Aorta (tissue), 5 donors: ENCODE results near the gene POU3F1. TPM values are rescaled to one million over a fixed set of nuclear protein-coding genes. Genes with fewer than 3 reads are reported as not detected.

Experiments used
- ATAC-seq: fragments of 200-7000 bp; cut with Tn5 transposase; one replicate; pipeline ENCODE4 v1.9.1; 2022; ENCODE audit warnings: moderate library complexity; ENCODE audit not compliant: low FRiP score
- DNase-seq, 2 donors: peaks; one replicate each; pipeline ENCODE4 v3.0.0-alpha.2; 2020
- H3K27ac ChIP-seq, 2 donors: one replicate each; pipeline ENCODE4 v1.5.1; 2013; ENCODE audit warnings: low read length in 2 of 2, mild to moderate bottlenecking in 2 of 2, moderate library complexity in 2 of 2, control low read depth in 1 of 2, inconsistent platforms in 1 of 2, low read depth in 1 of 2
- H3K27me3 ChIP-seq, 2 donors: one replicate each; pipeline ENCODE4 v1.6.1; 2013; ENCODE audit warnings: control low read depth in 1 of 2, low read length in 1 of 2, mild to moderate bottlenecking in 1 of 2, moderate library complexity in 1 of 2; ENCODE audit not compliant: insufficient read depth in 2 of 2, control insufficient read depth in 1 of 2
- H3K36me3 ChIP-seq, 2 donors: one replicate each; pipeline ENCODE4 v1.6.1; 2013; ENCODE audit warnings: control low read depth in 1 of 2, low read length in 1 of 2, mild to moderate bottlenecking in 1 of 2; ENCODE audit not compliant: insufficient read depth in 2 of 2, control insufficient read depth in 1 of 2
- H3K4me1 ChIP-seq, 2 donors: one replicate each; pipeline ENCODE4 v1.6.1; 2013; ENCODE audit warnings: low read length in 2 of 2, control low read depth in 1 of 2, mild to moderate bottlenecking in 1 of 2, moderate library complexity in 1 of 2; ENCODE audit not compliant: insufficient read depth in 2 of 2, control insufficient read depth in 1 of 2
- H3K4me3 ChIP-seq, 2 donors: one replicate each; pipeline ENCODE4 v1.5.1; 2013; ENCODE audit warnings: low read length in 2 of 2, control low read depth in 1 of 2, mild to moderate bottlenecking in 1 of 2
- H3K9me3 ChIP-seq: one replicate; pipeline ENCODE4 v1.6.1; 2013; ENCODE audit warnings: mild to moderate bottlenecking, low read length; ENCODE audit not compliant: control insufficient read depth
- WGBS, 2 donors: extraction: QIAGEN DNeasy Blood & Tissue Kit; methylation state at CpG; one replicate each; pipeline ENCODE4 v1.1.7; 2013; 5-methylcytosine and 5-hydroxymethylcytosine counted together
- intact Hi-C, 2 donors: fragments of 100-400 bp; cut with DNase I; formaldehyde crosslinking; loops; one replicate each; pipeline versions ENCODE4 v1.14.2 to v1.15.0; 2022
- polyA plus RNA-seq, 2 donors: library from polyadenylated mRNA; stranded (reverse); fragments of 200-250 nt; gene quantifications; one replicate each; pipeline ENCODE4 v1.2.3, GENCODE V29; 2013
- total RNA-seq, 2 donors: library from RNA; stranded (reverse); fragmentation: NEBNext Ultra II Directional; extraction: Animal tissue kit (Norgen Biotek cat#: 25700); gene quantifications; one replicate each; pipeline ENCODE4 v1.2.1, GENCODE V29; 2021
- donor health status: healthy with polysubstance abuse.
- donor health status: Bipolar disorder and iron deficiency.
- donor health status: DM: no; HTN: no; CAD: no.
- donor health status: DM: no; HTN: no; CAD: no.
- donor health status: DM: yes; HTN: yes; CAD: no.

POU3F1 gene
- total and polyA plus RNA-seq, 4 donors = 0.21 to 0.55 TPM; not detected in 2

DNA sequence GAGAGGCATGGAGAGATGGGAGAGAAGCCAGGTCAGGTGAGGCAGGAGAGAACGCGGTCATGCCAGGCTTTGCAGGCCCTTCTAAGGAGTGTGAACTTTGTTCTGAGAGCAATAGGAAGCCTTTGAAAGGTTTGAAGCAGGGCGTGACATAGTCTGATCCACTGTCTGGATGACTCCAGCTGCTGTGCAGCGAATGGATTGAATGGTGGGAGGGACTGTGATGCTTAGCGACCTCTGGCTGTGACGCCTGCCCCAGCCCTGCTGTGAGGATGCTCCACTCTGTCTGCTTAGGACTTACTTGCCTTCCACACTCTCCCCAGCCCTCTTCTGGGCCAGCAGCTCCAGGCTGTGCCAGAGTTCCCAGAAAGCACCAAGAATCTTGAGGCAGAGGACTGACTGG lies 41.8 kb upstream of the POU3F1 start:
- ATAC-seq = no peak
- Histone ChIP-seq H3K4me1 (no peaks in the 10 kb centered on the region), H3K27ac (no peak overlapping the region), H3K9me3 (no peaks in the 10 kb centered on the region), H3K4me3 (no peak overlapping the region), H3K27me3 (no peaks in the 10 kb centered on the region), H3K36me3 (no peaks in the 10 kb centered on the region)
- 33 to 42% methylated on average over 6 of the region's 6 CpGs for WGBS, 2 donors
- DNase-seq = no peak
- intact Hi-C loops = no loop called here

DNA sequence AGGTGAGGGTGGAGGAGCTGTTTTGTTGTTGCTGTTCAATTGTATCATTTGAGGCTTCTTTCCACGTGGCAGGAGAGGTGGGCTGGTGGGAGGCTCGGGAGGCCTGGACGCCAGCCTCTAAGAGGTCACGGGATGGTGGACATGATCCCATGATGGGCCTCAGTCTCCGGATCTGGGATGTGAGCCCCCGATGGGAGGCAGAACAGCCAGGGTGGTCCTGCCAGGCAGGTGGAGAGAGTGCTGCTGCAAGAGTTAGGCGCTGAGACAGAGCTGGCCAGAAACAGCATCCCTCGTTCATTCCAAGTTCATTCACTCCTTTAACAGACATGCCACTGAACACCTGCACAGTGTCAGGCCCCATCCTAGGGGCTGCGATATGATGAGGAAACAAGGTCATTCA lies 41.1 kb upstream of the POU3F1 start:
- Histone ChIP-seq H3K27me3 (no peaks in the 10 kb centered on the region), H3K27ac (no peak overlapping the region), H3K4me1 (no peaks in the 10 kb centered on the region), H3K36me3 (no peaks in the 10 kb centered on the region), H3K9me3 (no peaks in the 10 kb centered on the region), H3K4me3 (no peak overlapping the region)
- intact Hi-C loops = no loop called here
- WGBS, 2 donors = 80 to 84% methylated on average over 9 of the region's 9 CpGs
- ATAC-seq (no peak), DNase-seq (no peak)

DNA sequence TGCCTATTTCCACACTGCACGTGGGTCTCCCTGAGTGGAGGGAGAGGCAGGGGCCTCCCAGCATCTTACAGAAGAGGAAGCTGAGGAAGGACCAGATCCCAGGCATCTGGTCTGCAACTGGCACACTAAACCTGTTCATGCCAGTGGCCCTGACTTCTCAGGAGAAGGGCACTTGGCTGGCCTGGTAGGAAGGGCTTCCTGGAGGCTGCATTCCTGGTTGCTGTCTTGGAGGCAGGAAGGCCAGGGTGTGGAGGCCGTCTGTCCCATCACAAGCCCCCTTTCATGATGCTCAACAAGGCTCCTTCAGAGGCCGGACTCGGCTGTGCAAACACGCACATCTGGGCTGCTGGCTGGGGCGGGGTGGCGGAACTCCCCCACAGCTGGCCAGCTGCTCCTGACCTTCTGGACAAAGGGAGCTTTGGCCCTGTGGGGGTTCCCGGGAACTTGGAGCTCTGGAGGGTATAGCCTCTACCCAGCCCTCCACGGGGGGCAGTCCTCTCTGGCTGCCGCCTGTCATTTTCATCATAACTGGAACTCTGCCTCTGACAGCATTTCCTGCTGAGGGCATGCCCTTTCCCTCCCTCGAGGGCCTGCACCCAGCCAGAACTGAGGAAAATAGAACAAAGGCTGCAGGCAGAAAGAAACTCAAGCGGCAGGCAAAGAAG lies 39.2 kb upstream of the POU3F1 start:
- Histone ChIP-seq H3K27ac (no peak overlapping the region), H3K36me3 (no peaks in the 10 kb centered on the region), H3K4me1 (no peaks in the 10 kb centered on the region), H3K27me3 (no peaks in the 10 kb centered on the region), H3K9me3 (no peaks in the 10 kb centered on the region), H3K4me3 (no peak overlapping the region)
- intact Hi-C loops = no loop called here
- DNase-seq = no peak
- ATAC-seq = no peak
- WGBS, 2 donors = 62 to 63% methylated on average over 12 of the region's 12 CpGs

DNA sequence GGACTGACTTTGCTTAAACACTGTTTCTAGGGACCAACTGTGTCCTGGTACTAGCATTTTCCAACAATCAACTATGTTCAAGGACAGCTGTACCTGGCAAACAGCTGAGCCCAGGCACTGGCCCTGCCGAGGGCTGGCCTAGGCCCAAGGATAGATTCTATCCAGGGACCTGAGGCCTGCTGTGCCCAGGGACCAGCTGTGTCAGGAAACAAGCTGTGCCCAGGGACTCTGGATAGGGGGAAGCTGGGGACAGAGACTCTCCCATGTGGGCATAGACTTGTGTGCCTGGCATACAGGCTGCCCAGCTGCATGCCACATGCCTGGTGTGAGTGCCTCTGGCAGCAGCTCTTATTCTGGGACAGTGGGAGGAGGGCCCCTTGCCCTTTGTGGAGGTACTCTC lies 38.1 kb upstream of the POU3F1 start:
- WGBS, 2 donors = 27 to 40% methylated on average over 1 of the region's 1 CpG
- H3K4me1 ChIP-seq = no peaks in the 10 kb centered on the region
- no peaks in the 10 kb centered on the region for H3K27me3 ChIP-seq
- intact Hi-C loops = no loop called here
- no peak overlapping the region for H3K27ac ChIP-seq
- no peak overlapping the region for H3K4me3 ChIP-seq
- no peak for DNase-seq
- no peak for ATAC-seq
- H3K9me3 ChIP-seq = no peaks in the 10 kb centered on the region
- H3K36me3 ChIP-seq = no peaks in the 10 kb centered on the region

DNA sequence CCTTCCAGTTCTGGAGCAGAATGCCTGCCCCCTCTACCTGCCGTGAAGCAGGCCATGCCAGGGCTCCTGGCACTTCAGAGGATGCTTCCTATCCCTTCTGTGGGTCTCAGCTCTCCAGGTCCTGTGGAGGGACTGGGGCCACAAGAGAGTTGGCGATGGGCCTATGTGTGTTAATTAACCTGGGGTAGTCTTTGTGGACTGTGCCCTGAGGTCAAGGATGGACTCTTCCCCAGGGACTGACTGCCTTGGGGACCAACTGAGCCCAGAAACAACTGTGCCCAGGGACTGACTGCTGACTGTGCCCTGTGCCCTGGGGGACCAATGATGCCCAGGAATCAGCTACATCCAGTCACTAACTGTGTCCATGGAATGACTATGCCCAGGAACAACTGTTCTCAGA lies 37.5 kb upstream of the POU3F1 start:
- no peak for DNase-seq

DNA sequence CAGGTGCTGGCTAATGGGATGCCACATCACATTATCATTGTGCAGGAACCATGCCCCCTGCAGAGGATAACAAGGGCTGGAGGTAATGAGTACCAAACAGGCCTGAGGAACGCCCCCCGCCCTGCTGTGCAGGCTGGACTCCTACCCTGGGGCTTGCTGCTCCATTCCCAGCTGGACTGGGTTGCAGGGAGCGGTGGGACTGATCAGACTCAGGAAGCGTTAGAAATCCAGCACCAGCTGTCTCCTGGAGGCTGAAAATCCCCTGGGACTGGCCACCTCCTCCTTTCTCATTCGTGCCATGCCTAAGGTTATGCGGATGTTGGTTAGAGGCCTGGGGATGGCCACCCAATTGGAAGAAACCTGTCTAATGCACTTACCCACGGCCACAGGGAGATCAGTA lies 36.9 kb upstream of the POU3F1 start:
- DNase-seq = no peak
- Histone ChIP-seq H3K9me3 (no peaks in the 10 kb centered on the region), H3K4me3 (no peak overlapping the region), H3K4me1 (no peaks in the 10 kb centered on the region), H3K36me3 (no peaks in the 10 kb centered on the region), H3K27ac (no peak overlapping the region), H3K27me3 (no peaks in the 10 kb centered on the region)
- 76 to 81% methylated on average over 7 of the region's 7 CpGs for WGBS, 2 donors
- intact Hi-C loops = no loop called here
- no peak for ATAC-seq

More for the DNA sequence above, 37.5 kb upstream of the POU3F1 start:
- Histone ChIP-seq H3K27me3 (no peaks in the 10 kb centered on the region), H3K4me1 (no peaks in the 10 kb centered on the region), H3K36me3 (no peaks in the 10 kb centered on the region), H3K4me3 (no peak overlapping the region), H3K27ac (no peak overlapping the region), H3K9me3 (no peaks in the 10 kb centered on the region)
- WGBS, 2 donors = 79 to 91% methylated on average over 2 of the region's 2 CpGs
- intact Hi-C loops = no loop called here
- no peak for ATAC-seq

DNA sequence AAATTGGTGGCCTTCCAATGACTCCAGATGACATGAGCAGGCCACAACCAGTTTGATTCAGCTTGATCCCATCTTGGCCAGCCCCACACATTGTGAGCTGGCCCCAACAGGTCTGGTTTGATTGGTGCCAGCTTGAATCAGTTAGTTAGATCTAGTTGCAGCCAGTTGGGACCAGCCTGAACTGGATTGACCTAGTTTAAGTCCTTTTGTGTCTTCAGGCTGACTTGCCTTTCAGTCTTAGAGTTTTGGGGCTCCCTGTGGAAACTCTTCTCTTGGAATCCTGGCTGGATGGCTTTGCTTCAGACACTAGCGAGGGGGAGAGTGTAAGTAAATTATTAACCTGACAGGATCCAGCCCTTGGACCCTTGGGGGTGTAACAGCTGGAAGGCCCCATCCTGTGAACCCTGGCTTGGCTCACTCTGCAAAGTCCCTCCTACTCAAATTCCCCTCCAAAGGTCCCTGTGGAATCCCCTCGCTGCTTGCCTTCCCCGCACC lies 36.2 kb upstream of the POU3F1 start:
- no peaks in the 10 kb centered on the region for H3K27me3 ChIP-seq
- no peaks in the 10 kb centered on the region for H3K4me1 ChIP-seq
- intact Hi-C loops = no loop called here
- H3K27ac ChIP-seq = no peak overlapping the region
- H3K9me3 ChIP-seq = no peaks in the 10 kb centered on the region
- ATAC-seq (no peak), DNase-seq (no peak)
- H3K4me3 ChIP-seq = no peak overlapping the region
- H3K36me3 ChIP-seq = no peaks in the 10 kb centered on the region
- WGBS, 2 donors = 74 to 76% methylated on average over 3 of the region's 3 CpGs

DNA sequence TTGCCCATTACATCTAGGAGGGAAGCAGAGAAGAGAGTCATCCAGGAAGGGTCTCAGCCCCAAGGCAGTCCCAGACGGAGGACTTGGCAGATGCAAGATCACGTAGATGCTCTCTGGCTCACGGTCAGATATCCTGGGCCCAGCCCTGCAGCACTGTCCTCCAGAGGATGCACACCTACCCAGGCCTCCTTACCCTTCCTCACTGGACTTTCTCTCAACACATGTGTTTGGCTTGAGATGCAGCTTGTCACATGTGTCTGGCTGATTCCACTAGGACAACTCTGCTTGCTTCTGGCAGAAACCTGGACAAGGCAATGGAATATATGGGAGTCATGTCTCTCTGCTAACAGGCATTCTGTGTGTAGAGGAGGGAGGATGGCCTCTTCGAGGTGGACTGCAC lies 32.4 kb upstream of the POU3F1 start:
- H3K4me1 ChIP-seq = no peaks in the 10 kb centered on the region
- DNase-seq (no peak), ATAC-seq (no peak)
- no peak overlapping the region for H3K4me3 ChIP-seq
- 79 to 82% methylated on average over 4 of the region's 4 CpGs for WGBS, 2 donors
- H3K9me3 ChIP-seq = no peaks in the 10 kb centered on the region
- H3K27me3 ChIP-seq = no peaks in the 10 kb centered on the region
- H3K27ac ChIP-seq = no peak overlapping the region
- no peaks in the 10 kb centered on the region for H3K36me3 ChIP-seq
- intact Hi-C loops = no loop called here

DNA sequence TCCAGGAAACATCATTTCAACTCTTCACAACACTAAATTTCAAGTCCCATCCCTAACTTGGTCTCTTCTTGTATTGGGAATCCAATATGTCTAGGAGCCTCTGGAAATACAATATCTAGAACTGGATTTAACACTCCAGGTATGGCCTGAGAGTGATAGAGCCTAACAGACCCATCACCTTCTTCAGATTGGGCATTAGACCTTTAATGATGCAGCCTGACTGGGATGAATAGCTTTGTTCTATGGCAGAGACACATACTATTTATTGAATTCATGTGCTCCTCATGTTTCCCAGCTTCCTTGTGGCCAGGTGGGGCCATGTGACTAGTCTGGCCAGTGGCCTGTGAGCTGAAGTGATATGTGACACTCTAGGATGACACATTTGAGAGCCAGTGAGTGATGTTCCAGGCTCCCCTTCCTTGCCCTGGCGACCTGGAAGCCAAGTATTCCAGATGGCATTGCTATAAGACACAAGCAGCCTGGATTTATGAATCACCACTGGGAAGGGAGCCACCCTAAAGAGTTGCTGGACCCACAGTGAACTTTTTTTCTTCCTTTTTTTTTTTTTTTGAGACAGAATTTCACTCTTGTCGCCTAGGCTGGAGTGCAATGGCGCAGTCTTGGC lies 31.0 kb upstream of the POU3F1 start:
- H3K4me3 ChIP-seq = no peak overlapping the region
- ATAC-seq = no peak
- H3K4me1 ChIP-seq = no peaks in the 10 kb centered on the region
- WGBS, 2 donors = 71 to 82% methylated on average over 1 to 3 of the region's 3 CpGs
- no peaks in the 10 kb centered on the region for H3K27me3 ChIP-seq
- H3K36me3 ChIP-seq = no peaks in the 10 kb centered on the region
- no peak overlapping the region for H3K27ac ChIP-seq
- intact Hi-C loops = no loop called here
- no peaks in the 10 kb centered on the region for H3K9me3 ChIP-seq
- DNase-seq = no peak
